Measurements from ENCODE around the gene KRT13. TPM values are rescaled to one million over a fixed set of nuclear protein-coding genes. Genes with fewer than 3 reads are reported as not detected.

Gene KRT13
- polyA plus RNA-seq, 1 donor = 0.25 TPM

- DNase-seq = no peak
These were observed 14.3 kb upstream of the KRT13 start for GRCh38 chr17:41519501-41520224.

- no peak for DNase-seq
These were observed 13.5 kb upstream of the KRT13 start, which contains the start of gene KRT15 for GRCh38 chr17:41518789-41519449. TSS of gene KRT15 (minus strand) at chr17:41518890. CDS start at chr17:41518827, 63 bp downstream.

- no peak for DNase-seq
These were observed 12.6 kb upstream of the KRT13 start for GRCh38 chr17:41518031-41518430.

GRCh38 chr17:41516830-41517283 is 11.4 kb upstream of the KRT13 start:
- DNase-seq = no peak

GRCh38 chr17:41516147-41516829 is 10.9 kb upstream of the KRT13 start:
- DNase-seq = no peak

GRCh38 chr17:41513168-41513547 is 7.7 kb upstream of the KRT13 start:
- DNase-seq = no peak

GRCh38 chr17:41512546-41513167 is 7.2 kb upstream of the KRT13 start:
- no peak for DNase-seq

GRCh38 chr17:41511716-41512115 is 6.3 kb upstream of the KRT13 start:
- DNase-seq = no peak

- DNase-seq = no peak
These were observed 5.7 kb upstream of the KRT13 start for GRCh38 chr17:41511116-41511515.

- no peak for DNase-seq
These were observed 5.0 kb upstream of the KRT13 start for GRCh38 chr17:41510251-41511065.

GRCh38 chr17:41507315-41507880 is 2.0 kb upstream of the KRT13 start:
- no peak for DNase-seq

- no peak for DNase-seq
These were observed 676 bp upstream of the KRT13 start for GRCh38 chr17:41505809-41506767.

GRCh38 chr17:41504246-41504977 is 1.0 kb downstream of the KRT13 start:
- no peak for DNase-seq

- DNase-seq = no peak
These were observed 2.2 kb downstream of the KRT13 start for GRCh38 chr17:41503202-41503601.

- no peak for DNase-seq
These were observed 5.1 kb downstream of the KRT13 start for GRCh38 chr17:41500131-41500911.

GRCh38 chr17:41499714-41500113 is 5.7 kb downstream of the KRT13 start:
- DNase-seq = no peak

- DNase-seq = no peak
These were observed 7.1 kb downstream of the KRT13 start for GRCh38 chr17:41498276-41498675.

GRCh38 chr17:41496803-41497484 is 8.5 kb downstream of the KRT13 start:
- peak; percentile 56 for DNase-seq
